H1 (cell line): ENCODE data around the gene PSMC4. TPM values are rescaled to one million over a fixed set of nuclear protein-coding genes. Genes with fewer than 3 reads are reported as not detected.

Source experiments
- polyA plus RNA-seq, 7 experiments: library from polyadenylated mRNA; depleted of rRNA in 3 of 7; stranded (reverse) in 5 of 7; unstranded in 2 of 7; fragments of >200 nt in 5 of 7; fragments of 200-250 nt in 2 of 7; gene quantifications; 1 replicate in 5 of 7; 2 replicates in 1 of 7; 4 replicates in 1 of 7; pipeline versions ENCODE4 v1.2.1 to v1.2.3, GENCODE V29; 2011 to 2013; ENCODE audit warnings: missing spikeins in 2 of 7, mixed read lengths in 2 of 7
- total RNA-seq: library from RNA; stranded (reverse); fragmentation: NEBNext Ultra II Directional; extraction: Animal tissue kit (Norgen Biotek cat#: 25700); gene quantifications from 2 replicates; pipeline ENCODE4 v1.2.1, GENCODE V29; 2021
- TF ChIP-seq, protein P1 (sequence below), 3 experiments: IDR thresholded peaks; 1 replicate in 2 of 3; 2 replicates in 1 of 3; pipeline versions ENCODE4 v1.5.1 to v1.6.1; 2011; ENCODE audit warnings: low read length in 3 of 3, mild to moderate bottlenecking in 3 of 3, inconsistent platforms in 2 of 3, low read depth in 1 of 3, moderate library complexity in 1 of 3; ENCODE audit not compliant: insufficient read depth in 1 of 3; ENCODE audit errors: control extremely low read depth in 1 of 3

The PSMC4 gene
- total and polyA plus RNA-seq, 2 of the 8 experiments (the other 6 are each of a cell fraction or from before 2014, with no cell fraction given): 116 to 126 TPM

DNA sequence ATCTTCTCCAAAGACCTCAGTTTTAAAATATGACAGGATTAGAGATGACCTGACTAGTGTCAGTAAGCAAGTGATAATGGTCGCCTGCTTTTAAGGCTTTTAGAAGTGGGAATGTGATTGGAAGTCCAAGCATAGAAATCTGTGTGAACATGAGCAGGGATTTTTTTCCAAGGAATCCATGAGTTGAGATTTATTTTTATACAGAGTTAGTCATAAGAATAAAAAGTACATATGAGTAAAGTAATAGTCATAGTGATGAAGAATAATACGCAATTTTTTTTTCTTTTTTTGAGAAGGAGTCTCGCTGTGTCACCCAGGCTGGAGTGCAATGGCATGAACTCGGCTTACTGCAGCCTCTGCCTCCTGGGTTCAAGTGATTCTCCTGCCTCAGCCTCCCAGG lies 27.5 kb downstream of the PSMC4 start (continued):
- TF ChIP-seq, protein P1, sequence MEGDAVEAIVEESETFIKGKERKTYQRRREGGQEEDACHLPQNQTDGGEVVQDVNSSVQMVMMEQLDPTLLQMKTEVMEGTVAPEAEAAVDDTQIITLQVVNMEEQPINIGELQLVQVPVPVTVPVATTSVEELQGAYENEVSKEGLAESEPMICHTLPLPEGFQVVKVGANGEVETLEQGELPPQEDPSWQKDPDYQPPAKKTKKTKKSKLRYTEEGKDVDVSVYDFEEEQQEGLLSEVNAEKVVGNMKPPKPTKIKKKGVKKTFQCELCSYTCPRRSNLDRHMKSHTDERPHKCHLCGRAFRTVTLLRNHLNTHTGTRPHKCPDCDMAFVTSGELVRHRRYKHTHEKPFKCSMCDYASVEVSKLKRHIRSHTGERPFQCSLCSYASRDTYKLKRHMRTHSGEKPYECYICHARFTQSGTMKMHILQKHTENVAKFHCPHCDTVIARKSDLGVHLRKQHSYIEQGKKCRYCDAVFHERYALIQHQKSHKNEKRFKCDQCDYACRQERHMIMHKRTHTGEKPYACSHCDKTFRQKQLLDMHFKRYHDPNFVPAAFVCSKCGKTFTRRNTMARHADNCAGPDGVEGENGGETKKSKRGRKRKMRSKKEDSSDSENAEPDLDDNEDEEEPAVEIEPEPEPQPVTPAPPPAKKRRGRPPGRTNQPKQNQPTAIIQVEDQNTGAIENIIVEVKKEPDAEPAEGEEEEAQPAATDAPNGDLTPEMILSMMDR (IDR thresholded peaks at IDR 0.05; ENCODE audit: control extremely low read depth in 1 of 3, insufficient read depth in 1 of 3, low read depth in 1 of 3, low read length in 3 of 3): no peak
- TF ChIP-seq, all 59 proteins: peak for 0
